Colonic mucosa (tissue), 4 donors: ENCODE measurements around the gene ARHGAP1. TPM values are rescaled to one million over a fixed set of nuclear protein-coding genes. Genes with fewer than 3 reads are reported as not detected.

Experiments used
- DNase-seq: peaks from one replicate; pipeline ENCODE4 v3.0.0-alpha.2; 2020
- H3K27ac ChIP-seq: fragments of 200-600 bp; one replicate; pipeline ENCODE4 v1.8.0; 2021
- H3K27me3 ChIP-seq: fragments of 200-600 bp; one replicate; pipeline ENCODE4 v1.8.0; 2021
- H3K36me3 ChIP-seq: fragments of 200-600 bp; one replicate; pipeline ENCODE4 v1.8.0; 2021
- H3K4me1 ChIP-seq: fragments of 200-600 bp; one replicate; pipeline ENCODE4 v1.8.0; 2021; ENCODE audit warnings: mild to moderate bottlenecking
- H3K4me3 ChIP-seq: fragments of 200-600 bp; one replicate; pipeline ENCODE4 v1.8.0; 2021
- H3K9ac ChIP-seq, 2 donors: one replicate each; pipeline ENCODE4 v1.7.0; 2013; ENCODE audit warnings: control low read depth in 2 of 2, low read depth in 2 of 2, low read length in 2 of 2
- H3K9me3 ChIP-seq: fragments of 200-600 bp; one replicate; pipeline ENCODE4 v1.8.0; 2021
- CTCF ChIP-seq: fragments of 200-600 bp; IDR thresholded peaks from one replicate; pipeline ENCODE4 v1.8.0; 2022; ENCODE audit warnings: antibody characterized with exemption, mild to moderate bottlenecking
- intact Hi-C: fragments of 100-400 bp; cut with DNase I; formaldehyde crosslinking; loops from one replicate; pipeline ENCODE4 v1.14.1; 2022
- total RNA-seq, 2 donors: library from RNA; stranded (reverse); fragmentation: NEBNext Ultra II Directional in 1 of 2; extraction: Animal tissue kit (Norgen Biotek cat#: 25700) in 1 of 2; gene quantifications; one replicate each; pipeline ENCODE4 v1.2.1, GENCODE V29; 2021
- donor health status: healthy.
- donor health status: DM: no; HTN: no; CAD: no.
- donor health status: DM: no; HTN: no; CAD: no.

The ARHGAP1 gene
- total RNA-seq, 2 donors from 2014 or later = 68.3 to 81.7 TPM

- no peaks in the 10 kb centered on the region for H3K4me1 ChIP-seq
- no peak overlapping the region for H3K27ac ChIP-seq
- DNase-seq = no peak
- intact Hi-C loops = no loop called here
- no peaks in the 10 kb centered on the region for H3K27me3 ChIP-seq
- H3K9ac ChIP-seq = no peak overlapping the region
- no peak for TF ChIP-seq CTCF
- no peak overlapping the region for H3K4me3 ChIP-seq
- peaks cover 14% of the 10 kb centered on the region for H3K36me3 ChIP-seq
- no peaks in the 10 kb centered on the region for H3K9me3 ChIP-seq
Measured at GRCh38 chr11:46662366-46662765, 38.1 kb downstream of the ARHGAP1 start.

GRCh38 chr11:46661836-46662235 lies 38.6 kb downstream of the ARHGAP1 start:
- no peaks in the 10 kb centered on the region for H3K9me3 ChIP-seq
- TF ChIP-seq CTCF = no peak
- no peaks in the 10 kb centered on the region for H3K4me1 ChIP-seq
- DNase-seq = no peak
- no peaks in the 10 kb centered on the region for H3K27me3 ChIP-seq
- H3K9ac ChIP-seq = no peak overlapping the region
- intact Hi-C loops = no loop called here
- H3K36me3 ChIP-seq = peaks cover 19% of the 10 kb centered on the region
- H3K4me3 ChIP-seq = no peak overlapping the region
- no peak overlapping the region for H3K27ac ChIP-seq

- Histone ChIP-seq H3K9me3 (no peaks in the 10 kb centered on the region), H3K4me3 (no peak overlapping the region), H3K9ac (no peak overlapping the region), H3K36me3 (peaks cover 19% of the 10 kb centered on the region), H3K4me1 (no peaks in the 10 kb centered on the region), H3K27ac (no peak overlapping the region), H3K27me3 (no peaks in the 10 kb centered on the region)
- intact Hi-C loops = no loop called here
- DNase-seq = no peak
- no peak for TF ChIP-seq CTCF
Measured at GRCh38 chr11:46659908-46660307, 40.5 kb downstream of the ARHGAP1 start.

GRCh38 chr11:46658259-46658658 lies 42.2 kb downstream of the ARHGAP1 start:
- Histone ChIP-seq H3K9ac (no peak overlapping the region), H3K27me3 (no peaks in the 10 kb centered on the region), H3K4me3 (no peak overlapping the region), H3K27ac (no peak overlapping the region), H3K4me1 (no peaks in the 10 kb centered on the region), H3K36me3 (peaks cover 19% of the 10 kb centered on the region), H3K9me3 (no peaks in the 10 kb centered on the region)
- DNase-seq = no peak
- intact Hi-C loops = no loop called here
- TF ChIP-seq CTCF = no peak

GRCh38 chr11:46657186-46657585 lies 43.2 kb downstream of the ARHGAP1 start:
- no peak for DNase-seq
- no peak overlapping the region for H3K9ac ChIP-seq
- no peak overlapping the region for H3K4me3 ChIP-seq

More at GRCh38 chr11:46657186-46657585, 43.2 kb downstream of the ARHGAP1 start:
- Histone ChIP-seq H3K27ac (no peak overlapping the region), H3K27me3 (no peaks in the 10 kb centered on the region), H3K36me3 (peaks cover 20% of the 10 kb centered on the region), H3K4me1 (no peaks in the 10 kb centered on the region), H3K9me3 (no peaks in the 10 kb centered on the region)
- intact Hi-C loops = no loop called here
- no peak for TF ChIP-seq CTCF
